ENCODE data around the gene CRHR1.

CRHR1 gene

GRCh38 chr17:45809499-45809898 lies 25.4 kb downstream of the CRHR1 start:
- Histone ChIP-seq H3K9me2 (replicated peaks; ENCODE audit: insufficient read depth, low read length) (no peaks in the 10 kb centered on the region), H4K20me1 (ENCODE audit: low read depth, low read length) (no peaks in the 10 kb centered on the region), H3K9ac (ENCODE audit: low read length) (no peak overlapping the region), H3K9me3 (ENCODE audit: insufficient read depth, low read length) (no peaks in the 10 kb centered on the region), H3K27me3 (ENCODE audit: low read length) (no peaks in the 10 kb centered on the region), H3K4me2 (ENCODE audit: low read depth, low read length, poor library complexity, severe bottlenecking) (no peak overlapping the region), H3K36me3 (ENCODE audit: low read length) (no peaks in the 10 kb centered on the region), H2AFZ (ENCODE audit: low read depth, low read length, severe bottlenecking) (no peak overlapping the region), H3K27ac (ENCODE audit: low read depth, low read length) (no peak overlapping the region), H3K4me3 (ENCODE audit: insufficient read depth, low read length, poor library complexity, severe bottlenecking) (no peak overlapping the region), H3F3A (ENCODE audit: insufficient read depth) (no peaks in the 10 kb centered on the region), H3K79me2 (ENCODE audit: insufficient read depth, low read length) (no peaks in the 10 kb centered on the region)
- no peak for TF ChIP-seq EZH2phosphoT487 (conservative IDR thresholded peaks at IDR 0.05; ENCODE audit: low read length)
- TF ChIP-seq, protein P1, sequence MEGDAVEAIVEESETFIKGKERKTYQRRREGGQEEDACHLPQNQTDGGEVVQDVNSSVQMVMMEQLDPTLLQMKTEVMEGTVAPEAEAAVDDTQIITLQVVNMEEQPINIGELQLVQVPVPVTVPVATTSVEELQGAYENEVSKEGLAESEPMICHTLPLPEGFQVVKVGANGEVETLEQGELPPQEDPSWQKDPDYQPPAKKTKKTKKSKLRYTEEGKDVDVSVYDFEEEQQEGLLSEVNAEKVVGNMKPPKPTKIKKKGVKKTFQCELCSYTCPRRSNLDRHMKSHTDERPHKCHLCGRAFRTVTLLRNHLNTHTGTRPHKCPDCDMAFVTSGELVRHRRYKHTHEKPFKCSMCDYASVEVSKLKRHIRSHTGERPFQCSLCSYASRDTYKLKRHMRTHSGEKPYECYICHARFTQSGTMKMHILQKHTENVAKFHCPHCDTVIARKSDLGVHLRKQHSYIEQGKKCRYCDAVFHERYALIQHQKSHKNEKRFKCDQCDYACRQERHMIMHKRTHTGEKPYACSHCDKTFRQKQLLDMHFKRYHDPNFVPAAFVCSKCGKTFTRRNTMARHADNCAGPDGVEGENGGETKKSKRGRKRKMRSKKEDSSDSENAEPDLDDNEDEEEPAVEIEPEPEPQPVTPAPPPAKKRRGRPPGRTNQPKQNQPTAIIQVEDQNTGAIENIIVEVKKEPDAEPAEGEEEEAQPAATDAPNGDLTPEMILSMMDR (IDR thresholded peaks at IDR 0.05; ENCODE audit: insufficient read depth, low read length, poor library complexity, severe bottlenecking) = no peak

DNA sequence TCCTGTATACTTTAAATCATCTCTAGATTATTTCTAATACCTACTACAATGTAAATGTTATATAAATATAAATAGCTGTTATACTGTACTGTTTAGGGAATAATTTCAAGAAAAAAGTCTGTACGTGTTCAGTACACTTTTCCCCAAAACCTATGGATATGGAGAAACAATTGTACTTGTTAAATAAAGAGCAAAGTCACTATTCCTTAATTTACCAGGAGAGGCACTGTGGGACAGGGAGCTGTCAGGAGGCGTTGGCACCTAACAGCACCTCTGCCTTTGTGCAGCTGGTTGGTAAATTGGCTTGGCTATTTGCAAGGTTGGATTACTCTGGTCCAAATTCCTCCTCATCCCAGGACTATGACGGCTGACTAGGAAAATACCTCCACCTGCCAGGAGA lies 28.0 kb downstream of the CRHR1 start:
- Histone ChIP-seq H2AFZ (ENCODE audit: low read depth, low read length, severe bottlenecking) (no peak overlapping the region), H3K27me3 (ENCODE audit: low read length) (no peaks in the 10 kb centered on the region), H3K9me3 (ENCODE audit: insufficient read depth, low read length) (no peaks in the 10 kb centered on the region), H3K27ac (ENCODE audit: low read depth, low read length) (no peak overlapping the region), H3K36me3 (ENCODE audit: low read length) (no peaks in the 10 kb centered on the region), H3K4me2 (ENCODE audit: low read depth, low read length, poor library complexity, severe bottlenecking) (no peak overlapping the region), H3K9ac (ENCODE audit: low read length) (no peak overlapping the region), H3F3A (ENCODE audit: insufficient read depth) (no peaks in the 10 kb centered on the region), H3K79me2 (ENCODE audit: insufficient read depth, low read length) (no peaks in the 10 kb centered on the region), H3K4me3 (ENCODE audit: insufficient read depth, low read length, poor library complexity, severe bottlenecking) (no peak overlapping the region), H3K9me2 (replicated peaks; ENCODE audit: insufficient read depth, low read length) (no peaks in the 10 kb centered on the region), H4K20me1 (ENCODE audit: low read depth, low read length) (no peaks in the 10 kb centered on the region)
- TF ChIP-seq, protein P1 (IDR thresholded peaks at IDR 0.05; ENCODE audit: insufficient read depth, low read length, poor library complexity, severe bottlenecking) = no peak
- no peak for TF ChIP-seq EZH2phosphoT487 (conservative IDR thresholded peaks at IDR 0.05; ENCODE audit: low read length)

DNA sequence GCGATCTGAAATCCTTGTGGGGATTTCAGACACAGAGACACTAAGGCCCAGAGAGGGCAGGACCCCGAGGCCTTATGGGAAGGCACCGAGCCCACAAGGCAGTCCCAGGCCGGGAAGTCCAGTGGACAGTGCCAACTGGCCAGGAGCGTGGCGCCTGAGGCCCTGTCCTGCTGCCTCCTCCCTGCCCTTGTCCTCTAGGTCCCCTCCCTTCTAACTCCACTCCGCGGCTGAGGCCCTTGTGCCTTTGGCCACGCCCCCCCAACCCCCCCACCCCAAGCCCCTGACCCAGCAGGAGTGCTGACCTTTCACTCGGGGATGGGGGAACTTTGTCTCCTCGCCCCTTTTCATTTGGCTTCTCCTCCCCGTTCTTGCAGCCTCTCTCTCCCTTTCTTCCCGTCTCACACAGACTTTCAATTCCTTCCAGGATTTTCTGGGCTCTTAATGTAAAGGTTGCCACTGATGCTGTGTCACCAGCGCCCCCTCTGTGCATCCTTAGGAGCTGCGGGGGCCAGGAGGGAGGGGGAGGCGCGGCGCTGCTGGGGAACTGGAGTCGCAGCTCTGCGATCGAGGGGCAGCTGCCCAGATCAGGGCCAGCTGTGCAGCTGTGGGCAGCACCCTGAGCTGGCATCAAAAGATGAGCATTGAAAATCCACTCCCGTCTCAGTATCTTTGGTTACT lies 29.1 kb downstream of the CRHR1 start:
- Histone ChIP-seq H3K4me3 (ENCODE audit: insufficient read depth, low read length, poor library complexity, severe bottlenecking) (no peak overlapping the region), H3K9me2 (replicated peaks; ENCODE audit: insufficient read depth, low read length) (no peaks in the 10 kb centered on the region), H3K9ac (ENCODE audit: low read length) (no peak overlapping the region), H3K9me3 (ENCODE audit: insufficient read depth, low read length) (no peaks in the 10 kb centered on the region), H4K20me1 (ENCODE audit: low read depth, low read length) (no peaks in the 10 kb centered on the region), H3K79me2 (ENCODE audit: insufficient read depth, low read length) (no peaks in the 10 kb centered on the region), H3K36me3 (ENCODE audit: low read length) (no peaks in the 10 kb centered on the region), H2AFZ (ENCODE audit: low read depth, low read length, severe bottlenecking) (no peak overlapping the region), H3K27me3 (ENCODE audit: low read length) (no peaks in the 10 kb centered on the region), H3K4me2 (ENCODE audit: low read depth, low read length, poor library complexity, severe bottlenecking) (no peak overlapping the region), H3F3A (ENCODE audit: insufficient read depth) (no peaks in the 10 kb centered on the region), H3K27ac (ENCODE audit: low read depth, low read length) (no peak overlapping the region)
- TF ChIP-seq, protein P1 (IDR thresholded peaks at IDR 0.05; ENCODE audit: insufficient read depth, low read length, poor library complexity, severe bottlenecking) = no peak
- TF ChIP-seq EZH2phosphoT487 (conservative IDR thresholded peaks at IDR 0.05; ENCODE audit: low read length) = no peak
